Measurements from ENCODE around the gene SAMSN1. TPM values are rescaled to one million over a fixed set of nuclear protein-coding genes. Genes with fewer than 3 reads are reported as not detected.

The SAMSN1 gene
- total RNA-seq, 1 experiment from 2014 or later: 2.8 TPM

- H2BK15ac ChIP-seq (ENCODE audit: low read depth, low read length): no peak overlapping the region
- no peak overlapping the region for H3K4me3 Mint-ChIP-seq
- no peak overlapping the region for H3K4me2 ChIP-seq (ENCODE audit: insufficient read depth, insufficient read length, low read length)
- H3K79me2 ChIP-seq (ENCODE audit: insufficient read depth, low read length): no peaks in the 10 kb centered on the region
- no peaks in the 10 kb centered on the region for H4K20me1 ChIP-seq (ENCODE audit: control insufficient read depth, insufficient read depth, insufficient read length)
- no peak overlapping the region for H2AK5ac ChIP-seq (ENCODE audit: insufficient read length, low read length)
- no peaks in the 10 kb centered on the region for H3K79me1 ChIP-seq (ENCODE audit: insufficient read depth, low read depth, low read length, poor library complexity, severe bottlenecking)
- no peak overlapping the region for H3K27ac ChIP-seq (ENCODE audit: insufficient read length, low read depth, low read length)
- H4K8ac ChIP-seq (replicated peaks; ENCODE audit: insufficient read length, low read depth, low read length): no peak overlapping the region
- H3K9ac ChIP-seq (ENCODE audit: extremely low read depth, insufficient read length, low read length): no peak overlapping the region
- no peaks in the 10 kb centered on the region for H3K36me3 Mint-ChIP-seq (ENCODE audit: insufficient read depth in 1 of 3, low read depth in 3 of 3)
- no peaks in the 10 kb centered on the region for H3K27me3 Mint-ChIP-seq (ENCODE audit: low read depth)
- no peak overlapping the region for H2BK5ac ChIP-seq (ENCODE audit: insufficient read length, low read length)
- no peak for DNase-seq
- H3K4ac ChIP-seq (ENCODE audit: low read depth, low read length): no peak overlapping the region
- no peak overlapping the region for H3K18ac ChIP-seq (ENCODE audit: insufficient read length, low read depth, low read length)
- H3K27me3 ChIP-seq (ENCODE audit: insufficient read depth, low read length): no peaks in the 10 kb centered on the region
- H2BK12ac ChIP-seq (ENCODE audit: insufficient read length, low read depth, low read length): no peak overlapping the region
- no peak overlapping the region for H4K5ac ChIP-seq (ENCODE audit: insufficient read length, low read depth, low read length)
- no peaks in the 10 kb centered on the region; the same call in 1 of the 2 replicates for H3K4me1 ChIP-seq (ENCODE audit: insufficient read depth, low read length)
- no peak overlapping the region for H3T11ph ChIP-seq (ENCODE audit: low read length)
- H3K23ac ChIP-seq (ENCODE audit: insufficient read length, low read depth, low read length): no peak overlapping the region
- no CpG with 5 or more reads among the region's 10 CpGs for WGBS (ENCODE audit: extremely low coverage, insufficient read length, low lambda C conversion rate)
- H3K9me3 Mint-ChIP-seq: no peaks in the 10 kb centered on the region; a peak in 1 of 5 replicates
- no peak overlapping the region; a peak in 1 of 7 replicates for H3K27ac Mint-ChIP-seq
- H2BK120ac ChIP-seq (ENCODE audit: low read depth, low read length, poor library complexity, severe bottlenecking): no peak overlapping the region
- no peak overlapping the region for H2BK20ac ChIP-seq (ENCODE audit: low read depth, low read length, poor library complexity, severe bottlenecking)
- no peak for TF ChIP-seq CTCF (conservative IDR thresholded peaks at IDR 0.05)
- H2AFZ ChIP-seq (ENCODE audit: low read length): no peak overlapping the region
- no peaks in the 10 kb centered on the region for H3K9me3 ChIP-seq (ENCODE audit: control insufficient read depth, low read depth, low read length)
- no peak overlapping the region for H3K14ac ChIP-seq (ENCODE audit: insufficient read depth, low read length)
- H3K23me2 ChIP-seq (ENCODE audit: insufficient read length, low read depth, low read length, poor library complexity, severe bottlenecking): no peaks in the 10 kb centered on the region
- H3K4me1 Mint-ChIP-seq: no peaks in the 10 kb centered on the region
- no peak overlapping the region for H3K56ac ChIP-seq (ENCODE audit: insufficient read length, low read depth, low read length)
- no peak overlapping the region for H4K91ac ChIP-seq (ENCODE audit: insufficient read length, low read depth, low read length)
Observed at GRCh38 chr21:14582934-14583628, 37.0 kb upstream of the SAMSN1 start.

Data from H9 (cell line).